ENCODE results near the gene AGBL4. TPM values are rescaled to one million over a fixed set of nuclear protein-coding genes. Genes with fewer than 3 reads are reported as not detected.

Gene AGBL4
- total and polyA plus RNA-seq, 2 of the 4 experiments (the other 2 are of a cell fraction), result not detected

DNA sequence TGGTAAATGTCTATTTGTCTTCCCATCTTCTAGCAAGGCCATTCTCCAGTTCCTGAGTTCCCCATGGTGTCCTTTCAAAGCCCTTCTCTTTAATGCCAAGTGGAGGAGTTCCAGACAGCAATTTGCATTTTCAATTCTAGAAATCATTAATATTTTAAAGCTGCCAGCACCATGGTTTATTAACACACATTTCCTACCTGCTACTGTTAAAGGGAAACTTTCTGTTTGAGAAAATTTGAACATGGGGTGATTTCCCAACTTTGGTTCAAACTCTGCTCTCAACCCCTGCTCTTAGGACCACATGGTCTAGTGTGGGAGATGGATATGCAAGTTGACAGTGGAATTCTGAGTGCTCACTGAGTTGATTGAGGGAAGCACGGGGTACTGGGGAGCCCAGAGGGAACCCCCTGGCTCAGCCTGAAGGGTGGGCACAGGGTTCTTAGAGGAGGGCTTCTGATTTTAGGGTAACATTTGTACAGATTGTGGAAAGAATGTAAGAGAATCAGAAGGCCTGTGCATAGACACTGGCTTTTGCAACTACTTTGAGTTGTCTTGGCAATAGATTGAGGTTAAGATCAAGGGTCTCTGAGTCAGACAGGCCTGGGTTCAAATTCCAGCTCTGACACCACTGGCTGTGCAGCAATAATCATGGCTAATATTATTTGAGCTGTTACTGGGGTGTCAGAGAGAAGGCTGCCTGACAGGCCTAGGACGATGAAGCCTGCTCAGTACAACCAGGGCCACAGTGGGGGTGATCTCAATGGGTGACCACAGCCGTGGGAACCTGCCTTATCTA is 1344.8 kb downstream of the AGBL4 start:
- Histone ChIP-seq H4K5ac (ENCODE audit: low read depth, low read length) (no peak overlapping the region), H3K79me1 (ENCODE audit: low read depth in 1 of 2, low read length in 2 of 2) (no peaks in the 10 kb centered on the region), H2BK120ac (ENCODE audit: low read depth, low read length) (no peak overlapping the region), H3K4ac (ENCODE audit: low read depth, low read length) (no peak overlapping the region), H3K4me2 (ENCODE audit: low read depth, low read length) (no peak overlapping the region), H2AK9ac (replicated peaks; ENCODE audit: low read depth, low read length, poor library complexity) (no peak overlapping the region), H3K4me1 (ENCODE audit: control insufficient read depth, insufficient read depth, low read length) (no peaks in the 10 kb centered on the region), H2BK5ac (ENCODE audit: low read depth, low read length, poor library complexity, severe bottlenecking) (no peak overlapping the region), H3K14ac (replicated peaks; ENCODE audit: low read depth, low read length) (no peak overlapping the region), H2BK15ac (ENCODE audit: low read depth, low read length) (no peak overlapping the region), H3K27me3 (ENCODE audit: control insufficient read depth, insufficient read depth, low read length) (no peaks in the 10 kb centered on the region), H3K36me3 (ENCODE audit: control insufficient read depth, insufficient read depth, low read length) (no peaks in the 10 kb centered on the region), H3K4me3 (ENCODE audit: insufficient read depth, low read depth, low read length) (no peak overlapping the region), H3K9me3 (ENCODE audit: control insufficient read depth, insufficient read depth, low read length) (no peaks in the 10 kb centered on the region), H4K8ac (ENCODE audit: low read depth in 2 of 2, low read length in 2 of 2) (no peak overlapping the region), H3K27ac (ENCODE audit: insufficient read depth, low read length) (no peak overlapping the region), H3K56ac (ENCODE audit: extremely low read depth, insufficient read depth, low read length) (no peak overlapping the region), H3K18ac (ENCODE audit: low read depth, low read length) (no peak overlapping the region), H3K9me1 (ENCODE audit: insufficient read depth, low read length) (no peaks in the 10 kb centered on the region), H2BK20ac (ENCODE audit: low read depth, low read length) (no peak overlapping the region), H3K23ac (ENCODE audit: low read depth, low read length) (no peak overlapping the region), H2AFZ (replicated peaks; ENCODE audit: low read length, poor library complexity) (no peak overlapping the region), H2AK5ac (ENCODE audit: low read depth, low read length) (no peak overlapping the region), H3K9ac (ENCODE audit: low read depth, low read length) (no peak overlapping the region), H4K20me1 (ENCODE audit: insufficient read depth, low read length) (no peaks in the 10 kb centered on the region), H4K91ac (ENCODE audit: insufficient read depth, low read depth, low read length) (no peak overlapping the region)
- BruUV-seq (replicated peaks), result no TSS peak
- in situ Hi-C loops (cut with MboI; ENCODE audit: low sequenced_read_pairs), result loop anchor here (5.0 to 25.0 kb wide), 3 partner anchors 138 to 1666 kb away; no protein-coding TSS in a partner anchor
- DNase-seq (no peak), ATAC-seq (ENCODE audit: low read depth) (no peak)
- dilution Hi-C loops (cut with HindIII; ENCODE audit: low sequenced_read_pairs, unreplicated experiment), result no loop called here
- intact Hi-C loops (cut with micrococcal nuclease), result no loop called here
- CTCF ChIA-PET, result interaction anchor here (0.6 kb wide), 1 partner anchor 176 kb away, joined by 3 read pairs; no protein-coding TSS in a partner anchor
- TF ChIP-seq RAD21 (IDR thresholded peaks at IDR 0.05; ENCODE audit: low read length) (no peak), MAFK (IDR thresholded peaks at IDR 0.05; ENCODE audit: low read depth, low read length) (no peak), RFX5 (IDR thresholded peaks at IDR 0.05; ENCODE audit: low read depth, low read length) (no peak), CEBPB (IDR thresholded peaks at IDR 0.05; ENCODE audit: low read depth, low read length) (no peak), RCOR1 (IDR thresholded peaks at IDR 0.05; ENCODE audit: insufficient replicate concordance, low read length) (no peak), POLR2A (IDR thresholded peaks at IDR 0.05; ENCODE audit: low read depth, low read length) (no peak), NFE2L2 (IDR thresholded peaks at IDR 0.05; ENCODE audit: low read depth, low read length) (no peak), BHLHE40 (IDR thresholded peaks at IDR 0.05; ENCODE audit: low read depth, low read length) (no peak), MXI1 (IDR thresholded peaks at IDR 0.05; ENCODE audit: borderline replicate concordance, low read depth, low read length) (no peak)
- TF ChIP-seq, protein P1, sequence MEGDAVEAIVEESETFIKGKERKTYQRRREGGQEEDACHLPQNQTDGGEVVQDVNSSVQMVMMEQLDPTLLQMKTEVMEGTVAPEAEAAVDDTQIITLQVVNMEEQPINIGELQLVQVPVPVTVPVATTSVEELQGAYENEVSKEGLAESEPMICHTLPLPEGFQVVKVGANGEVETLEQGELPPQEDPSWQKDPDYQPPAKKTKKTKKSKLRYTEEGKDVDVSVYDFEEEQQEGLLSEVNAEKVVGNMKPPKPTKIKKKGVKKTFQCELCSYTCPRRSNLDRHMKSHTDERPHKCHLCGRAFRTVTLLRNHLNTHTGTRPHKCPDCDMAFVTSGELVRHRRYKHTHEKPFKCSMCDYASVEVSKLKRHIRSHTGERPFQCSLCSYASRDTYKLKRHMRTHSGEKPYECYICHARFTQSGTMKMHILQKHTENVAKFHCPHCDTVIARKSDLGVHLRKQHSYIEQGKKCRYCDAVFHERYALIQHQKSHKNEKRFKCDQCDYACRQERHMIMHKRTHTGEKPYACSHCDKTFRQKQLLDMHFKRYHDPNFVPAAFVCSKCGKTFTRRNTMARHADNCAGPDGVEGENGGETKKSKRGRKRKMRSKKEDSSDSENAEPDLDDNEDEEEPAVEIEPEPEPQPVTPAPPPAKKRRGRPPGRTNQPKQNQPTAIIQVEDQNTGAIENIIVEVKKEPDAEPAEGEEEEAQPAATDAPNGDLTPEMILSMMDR (conservative IDR thresholded peaks at IDR 0.05; ENCODE audit: low read depth, low read length), result no peak
- 14% methylated on average over 1 of the region's 3 CpGs; no CpG with 5 or more reads in 1 of the 2 experiments for WGBS, 2 experiments (ENCODE audit: extremely low coverage in 2 of 2, insufficient read length in 1 of 2)
- POLR2A ChIA-PET (ENCODE audit: unreplicated experiment), result no interaction called here
